Gastrocnemius medialis (tissue), 4 donors: ENCODE results near the gene CHCHD3.

ENCODE experiments used
- CTCF ChIP-seq, 5 experiments: fragments of 450-650 bp in 3 of 5; fragments of 200-600 bp in 2 of 5; sonication (generic) in 2 of 5; IDR thresholded peaks in 4 of 5; conservative IDR thresholded peaks in 1 of 5; 1 replicate in 4 of 5; 2 replicates in 1 of 5; pipeline ENCODE4 v1.5.1; 2016 to 2019; ENCODE audit warnings: antibody characterized with exemption in 5 of 5, mild to moderate bottlenecking in 3 of 5, moderate library complexity in 3 of 5
- POLR2A ChIP-seq, 2 donors: fragments of 450-650 bp; IDR thresholded peaks; one replicate each; pipeline ENCODE4 v1.6.1; 2017; ENCODE audit warnings: antibody characterized with exemption in 2 of 2, mild to moderate bottlenecking in 2 of 2, moderate library complexity in 2 of 2

DNA sequence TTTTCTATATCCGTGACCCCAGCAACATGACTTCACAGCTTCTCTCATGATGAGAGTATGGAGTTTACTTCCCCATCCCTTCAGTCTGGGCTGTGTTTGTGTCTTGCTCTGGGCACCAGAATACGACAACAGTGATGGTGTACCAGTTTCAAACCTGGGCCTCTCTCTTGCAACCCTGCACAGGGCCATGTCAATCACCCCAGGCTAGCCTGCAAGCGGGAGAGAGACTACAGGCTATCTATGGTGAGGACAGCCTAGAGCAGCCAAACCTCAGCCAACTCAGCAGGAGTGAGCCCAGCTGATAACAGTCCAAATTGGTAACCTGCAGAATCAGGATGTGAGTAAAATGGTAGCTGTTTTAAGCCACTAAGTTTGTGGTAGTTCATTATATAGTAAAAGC, 235.8 kb downstream of the CHCHD3 start:
- TF ChIP-seq CTCF (IDR thresholded peaks at IDR 0.05 in 4 of 5, conservative IDR thresholded peaks at IDR 0.05 in 1 of 5) (no peak), POLR2A (IDR thresholded peaks at IDR 0.05) (no peak)
